Measurements from ENCODE around the gene OCRL.

Gene OCRL

DNA sequence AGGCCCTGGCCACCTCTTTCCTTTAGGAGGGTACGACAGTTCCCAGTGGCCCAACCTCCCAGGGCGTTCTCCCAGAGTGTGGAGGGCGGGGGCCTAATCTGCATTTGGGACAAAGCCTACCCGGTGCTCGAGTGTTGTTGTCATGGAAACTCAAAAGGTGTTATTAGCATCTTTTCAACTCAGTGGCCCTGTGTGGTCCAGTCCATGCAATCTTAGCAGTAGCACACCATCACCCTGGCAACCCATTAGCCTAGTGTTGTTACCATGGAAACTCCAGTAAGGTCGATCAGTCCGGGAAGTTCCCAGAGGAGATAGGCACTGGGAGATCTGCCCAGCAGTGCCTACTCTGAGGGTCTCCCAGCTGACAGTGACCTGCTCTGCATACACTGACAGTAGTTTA lies 94.5 kb downstream of the OCRL start:
- DNase-seq (ENCODE audit: low read depth in 2 of 2): no peak

DNA sequence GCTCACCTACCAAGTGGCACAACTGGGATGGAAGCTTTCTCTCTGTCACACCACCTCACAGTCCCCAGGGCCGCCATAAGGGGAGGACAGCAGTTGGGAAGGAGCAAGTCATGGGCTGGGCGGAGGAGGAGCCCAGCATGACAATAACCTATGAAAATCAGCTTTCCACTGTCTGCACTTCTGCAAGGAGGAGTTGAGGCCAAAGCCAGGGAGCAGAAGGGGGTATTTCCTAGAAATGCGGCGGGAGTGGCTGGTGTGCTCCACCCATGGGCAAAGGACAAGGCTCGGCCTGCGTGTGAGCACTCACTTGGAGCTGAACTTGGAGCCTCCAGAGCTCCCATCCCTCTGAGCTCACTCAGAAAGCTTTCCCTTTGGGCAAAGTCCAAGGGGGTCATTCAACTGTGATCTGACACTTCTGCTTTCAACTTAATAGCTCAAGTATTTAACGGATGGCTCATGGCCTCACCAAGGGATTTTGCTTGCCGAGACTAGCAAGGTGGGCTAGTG lies 96.2 kb downstream of the OCRL start:
- no peak for DNase-seq (ENCODE audit: low read depth in 2 of 2)

DNA sequence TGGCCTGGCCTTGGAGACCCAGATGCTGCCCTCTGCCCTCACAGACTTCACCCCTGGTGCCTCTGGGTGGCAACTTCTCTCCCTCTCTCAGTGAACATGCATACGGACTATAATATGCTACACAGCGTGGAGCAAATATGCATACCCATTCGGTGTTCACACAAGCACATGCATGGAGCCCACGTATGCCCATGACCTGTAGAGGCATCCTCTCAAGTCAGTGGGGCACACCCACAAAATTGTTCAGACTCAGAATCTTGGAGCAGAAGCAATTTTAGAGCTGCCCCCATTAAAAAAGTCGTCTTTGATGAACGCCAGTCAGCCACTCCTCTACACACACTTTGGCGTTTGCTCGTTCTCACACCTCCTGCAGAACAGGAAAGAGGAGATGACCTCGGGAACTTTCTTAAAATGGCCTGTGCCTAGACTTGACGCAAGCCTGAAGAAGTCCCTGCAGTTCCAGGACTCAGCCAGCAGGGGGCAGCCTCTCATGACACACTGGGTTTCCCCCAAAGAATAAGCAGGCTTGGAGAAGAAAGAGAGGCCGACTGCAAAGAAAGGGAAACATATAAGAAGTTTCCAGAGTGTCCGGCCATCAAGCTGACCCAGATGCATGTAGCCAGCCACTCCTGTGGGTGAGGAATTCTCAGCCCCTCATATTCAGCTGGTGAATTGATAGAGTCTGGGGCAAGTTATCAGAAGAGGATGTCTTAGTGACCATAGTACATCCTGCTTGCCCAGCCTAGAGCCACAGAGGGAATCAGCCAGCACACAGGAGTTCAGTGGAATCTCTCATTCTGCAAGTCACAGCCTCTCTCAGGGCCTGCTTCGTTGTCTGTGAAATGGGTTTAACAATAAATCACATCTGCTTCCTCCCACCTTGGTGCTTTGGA lies 97.4 kb downstream of the OCRL start:
- DNase-seq (ENCODE audit: low read depth in 2 of 2): peak; percentile 43 to 65

- no peak for DNase-seq (ENCODE audit: low read depth in 2 of 2)
Observed at GRCh38 chrX:129638917-129639316, 98.9 kb downstream of the OCRL start.

GRCh38 chrX:129640737-129641136 lies 100.7 kb downstream of the OCRL start:
- no peak for DNase-seq (ENCODE audit: low read depth in 2 of 2)

GRCh38 chrX:129641469-129641868 lies 101.4 kb downstream of the OCRL start:
- DNase-seq (ENCODE audit: low read depth in 2 of 2): no peak

DNA sequence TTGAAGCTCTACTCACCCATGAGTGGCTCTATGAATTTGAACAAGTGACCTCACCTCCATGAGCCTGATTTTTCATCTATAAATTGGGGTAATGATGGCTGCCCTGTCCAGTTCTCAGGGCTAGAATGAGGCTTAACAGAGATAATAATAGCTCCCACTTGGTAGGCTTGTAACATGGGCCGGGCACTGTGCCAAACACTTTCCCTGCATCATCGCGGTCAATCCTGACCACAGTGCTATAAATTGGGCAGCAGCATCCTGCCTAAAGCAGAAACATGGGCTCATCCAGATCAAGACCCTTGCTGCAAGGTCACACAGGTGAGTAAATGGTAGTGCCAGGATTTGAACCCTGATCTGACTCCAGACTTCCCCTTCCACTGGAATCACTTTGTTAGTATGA lies 101.9 kb downstream of the OCRL start:
- DNase-seq (ENCODE audit: low read depth in 2 of 2): no peak
